NCI-H345 treated with DMSO at 0.1 percent for 48 hours (cell line): ENCODE measurements around the gene NOS1AP.

ENCODE experiments used
- DNase-seq: peaks from one replicate; lab custom pipeline; 2025; ENCODE audit not compliant: unreplicated experiment; lab: John Stamatoyannopoulos, UW

The NOS1AP gene

DNA sequence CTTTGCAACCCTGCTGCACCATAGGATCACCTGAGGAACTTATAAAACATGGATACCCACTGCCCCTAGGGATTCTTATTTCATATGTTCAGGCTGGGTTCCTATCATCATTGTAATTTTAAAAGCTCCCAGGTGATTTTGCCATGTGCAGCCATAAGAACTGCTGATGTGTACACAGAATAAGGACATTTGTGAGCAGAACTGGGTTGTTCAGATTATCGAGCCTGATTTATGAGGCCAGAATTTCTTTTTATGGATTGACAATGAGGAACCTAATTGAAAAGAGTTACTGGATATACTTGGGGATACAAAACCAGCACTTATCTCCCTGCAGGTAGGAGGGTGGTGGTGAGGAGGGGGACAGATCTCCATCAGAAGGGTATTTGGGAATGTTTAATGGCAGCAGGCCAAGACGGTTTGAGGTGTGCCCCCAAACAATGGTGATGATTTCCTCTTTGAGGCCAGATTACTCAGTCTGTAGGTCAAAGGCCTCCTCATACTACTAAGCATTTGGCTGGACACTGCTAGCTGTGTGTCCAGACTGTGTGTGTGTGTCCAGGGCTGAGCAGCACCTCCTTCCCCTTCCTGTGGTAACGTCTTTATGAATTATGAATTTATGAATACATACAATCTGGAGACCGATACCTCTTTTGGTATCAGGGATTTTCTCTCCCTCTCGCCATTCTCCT lies 18.9 kb downstream of the NOS1AP start:
- no peak for DNase-seq

DNA sequence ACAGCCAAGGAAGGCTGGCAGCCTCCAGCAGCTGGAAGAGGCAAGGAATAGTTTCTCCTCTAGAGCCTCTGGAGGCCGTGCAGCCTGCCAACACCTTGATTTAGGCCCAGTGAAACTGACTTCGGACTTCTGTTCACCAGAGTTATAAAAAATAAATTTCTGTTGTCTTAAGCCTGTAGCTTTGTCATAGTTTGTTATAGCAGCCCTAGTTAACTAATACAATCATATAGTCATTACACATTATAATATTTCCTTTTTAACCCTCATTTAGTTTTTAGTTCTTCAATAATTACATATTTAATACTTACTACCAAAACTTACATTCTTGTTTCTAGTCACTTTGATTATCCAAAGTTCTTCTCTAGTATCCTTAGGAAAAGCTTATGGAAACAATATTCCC lies 20.3 kb downstream of the NOS1AP start:
- DNase-seq = no peak

GRCh38 chr1:162090378-162090777 lies 20.9 kb downstream of the NOS1AP start:
- DNase-seq = no peak

DNA sequence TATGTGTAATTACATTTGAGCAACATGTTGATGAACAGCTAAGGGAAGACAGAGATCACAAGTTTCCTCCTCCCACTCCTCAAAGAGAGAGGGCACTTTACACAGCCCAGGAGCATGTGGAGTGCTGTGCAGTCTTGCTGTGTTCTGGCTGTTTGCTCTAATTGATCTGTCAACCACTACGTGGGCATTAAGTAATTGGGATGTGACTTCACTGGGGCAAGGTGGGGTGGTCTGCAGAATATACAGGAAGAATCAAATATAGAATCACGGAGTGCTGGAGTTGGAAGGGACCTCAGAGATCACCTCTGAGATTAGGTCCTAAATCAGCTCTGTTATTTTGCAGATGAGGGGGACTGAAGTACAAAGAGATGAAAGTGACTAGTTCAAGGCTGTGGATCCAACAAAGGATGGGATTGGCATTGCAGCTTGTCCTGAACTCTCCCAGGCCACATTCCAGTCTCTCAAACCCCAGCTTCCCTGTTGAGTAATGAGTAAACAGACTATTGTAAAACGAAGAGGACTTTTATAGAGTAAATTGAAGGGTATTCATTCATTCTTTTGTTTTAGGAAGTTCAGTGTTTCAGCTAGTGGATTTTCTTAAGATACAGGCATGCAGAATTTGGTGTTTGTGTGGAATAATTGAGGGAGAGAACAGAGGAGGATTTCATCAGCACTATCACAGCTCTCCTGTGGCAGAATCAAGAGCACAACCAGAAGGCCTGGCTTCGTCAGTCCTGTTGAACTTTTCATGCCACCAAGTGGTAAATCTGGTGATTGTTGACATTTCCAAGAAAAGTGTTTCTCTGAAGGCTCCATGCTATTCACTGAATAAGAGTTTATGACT lies 22.4 kb downstream of the NOS1AP start:
- no peak for DNase-seq

- no peak for DNase-seq
Measured at GRCh38 chr1:162093095-162093494, 23.6 kb downstream of the NOS1AP start.

DNA sequence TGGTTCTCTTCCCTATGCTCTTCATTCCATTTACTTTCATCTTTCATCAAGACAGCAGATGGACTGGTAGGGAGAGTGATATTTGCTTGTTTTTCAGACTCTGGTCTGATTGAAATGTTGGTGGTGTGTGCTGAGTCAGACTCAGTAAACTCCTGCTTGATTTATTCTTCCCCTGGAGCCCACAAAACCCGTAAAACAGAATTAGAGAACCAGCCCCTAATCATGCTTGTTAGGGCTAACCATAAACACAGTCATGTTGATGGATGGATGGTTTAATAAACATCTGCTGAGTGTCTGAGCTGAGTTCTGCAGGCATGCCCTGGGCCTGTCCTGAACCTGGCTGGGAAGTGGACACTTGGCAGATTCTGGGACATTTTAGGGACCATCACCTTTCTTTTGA lies 24.8 kb downstream of the NOS1AP start:
- no peak for DNase-seq

GRCh38 chr1:162094723-162095122 lies 25.2 kb downstream of the NOS1AP start:
- no peak for DNase-seq

GRCh38 chr1:162107911-162108310 lies 38.4 kb downstream of the NOS1AP start:
- DNase-seq = no peak

DNA sequence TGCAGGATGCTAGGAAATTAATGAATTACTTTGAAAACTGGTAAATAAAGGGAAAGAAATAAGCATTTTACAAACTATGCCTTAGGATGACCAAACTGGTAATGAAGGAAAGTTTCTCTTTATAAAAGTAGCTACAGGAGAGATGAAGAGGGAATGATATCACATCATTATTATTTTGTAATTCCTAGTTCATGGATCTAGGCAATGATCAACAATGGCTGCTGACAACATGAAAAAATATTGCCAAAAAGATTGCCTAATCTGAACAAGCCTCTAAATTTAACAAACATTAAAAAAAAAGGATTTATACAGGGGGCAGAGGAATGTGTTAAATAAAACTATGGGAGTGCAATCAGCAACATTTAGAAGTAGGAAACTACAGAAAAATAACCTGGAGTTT lies 38.9 kb downstream of the NOS1AP start:
- no peak for DNase-seq

GRCh38 chr1:162110910-162111309 lies 41.4 kb downstream of the NOS1AP start:
- no peak for DNase-seq

- no peak for DNase-seq
Measured at GRCh38 chr1:162111572-162111971, 42.1 kb downstream of the NOS1AP start.

GRCh38 chr1:162113419-162113818 lies 43.9 kb downstream of the NOS1AP start:
- DNase-seq = no peak

DNA sequence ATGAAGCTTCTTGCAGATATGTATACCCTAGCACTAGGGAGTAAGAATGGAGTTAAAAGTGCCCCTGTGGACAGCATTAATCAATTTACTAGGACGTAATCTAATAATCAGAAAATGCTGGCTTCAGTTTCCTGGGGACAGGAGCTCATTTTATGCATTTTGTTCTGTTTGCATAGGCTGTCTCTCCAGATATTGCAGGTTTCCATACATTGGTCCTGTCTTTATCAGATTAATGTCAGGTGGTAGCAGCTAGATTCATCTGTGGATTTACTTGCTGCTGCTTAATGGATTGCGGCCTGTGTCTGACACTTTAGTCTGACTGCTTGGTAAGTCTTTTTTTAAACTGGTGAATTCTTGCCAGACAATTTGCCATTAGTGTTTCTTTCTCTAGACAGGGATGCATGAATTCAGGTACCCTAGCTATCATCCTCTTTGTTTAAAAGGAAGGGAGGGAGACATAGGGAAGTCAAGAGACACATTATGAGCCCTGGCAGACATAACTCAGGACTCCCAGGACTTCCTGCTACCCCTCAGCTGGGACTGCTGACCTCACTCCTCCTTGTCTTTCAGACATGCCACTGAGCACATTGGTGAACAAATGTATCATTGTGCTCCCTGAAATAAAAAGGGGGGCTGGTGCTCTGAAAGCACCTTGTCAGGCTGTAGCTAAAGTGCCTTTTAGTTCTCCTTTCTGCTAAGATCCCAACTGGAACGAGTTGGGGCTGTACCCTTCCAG lies 47.7 kb downstream of the NOS1AP start:
- DNase-seq = no peak

DNA sequence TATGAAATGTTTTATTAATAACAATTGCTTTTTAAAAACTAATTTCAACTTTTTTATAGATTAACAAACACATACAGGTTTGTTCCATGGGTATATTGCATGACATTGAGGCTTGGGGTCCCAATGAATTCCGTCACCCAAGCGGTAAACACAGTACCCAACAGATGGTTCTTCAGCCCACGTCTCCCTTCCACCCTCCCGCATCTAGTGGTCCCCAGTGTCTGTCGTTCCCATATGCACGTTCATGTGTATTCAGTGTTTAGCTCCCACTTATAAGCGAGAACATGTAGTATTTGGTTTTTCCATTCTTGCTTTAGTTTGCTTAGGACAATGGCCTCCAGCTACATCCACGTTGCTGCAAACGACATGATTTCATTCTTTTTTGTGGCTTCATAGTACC lies 48.6 kb downstream of the NOS1AP start:
- no peak for DNase-seq

DNA sequence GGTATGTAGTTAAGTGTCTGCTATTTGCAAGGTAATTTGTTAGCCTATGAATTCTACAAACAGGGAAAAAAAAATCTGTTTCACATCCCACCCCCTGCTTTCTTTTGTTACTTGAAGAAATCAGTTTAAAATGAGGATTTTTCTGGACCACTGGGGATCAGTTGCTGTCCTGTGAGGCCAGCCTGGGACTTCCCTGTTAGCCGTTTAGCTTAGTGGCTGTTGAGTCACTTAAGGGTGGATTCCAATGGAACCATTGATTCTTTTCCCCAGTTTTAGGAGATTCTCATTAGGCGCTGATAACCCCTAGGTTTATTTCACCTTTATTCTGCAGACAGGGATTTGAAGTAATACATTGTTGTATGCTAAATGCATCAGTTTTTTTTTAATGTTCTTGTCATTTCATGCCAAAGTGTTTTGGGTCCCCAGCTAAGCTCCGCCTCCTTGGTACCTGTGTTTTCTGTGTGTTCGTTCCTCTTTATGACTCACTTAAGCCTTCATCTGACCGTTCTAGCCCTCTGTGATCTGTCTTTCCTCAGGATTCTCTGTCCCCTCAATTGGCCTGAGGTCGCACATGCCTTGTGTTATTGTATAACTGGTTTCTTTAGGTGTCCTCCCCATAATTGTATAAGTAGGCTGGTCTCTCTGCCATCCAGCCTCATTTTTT lies 59.3 kb downstream of the NOS1AP start:
- no peak for DNase-seq

DNA sequence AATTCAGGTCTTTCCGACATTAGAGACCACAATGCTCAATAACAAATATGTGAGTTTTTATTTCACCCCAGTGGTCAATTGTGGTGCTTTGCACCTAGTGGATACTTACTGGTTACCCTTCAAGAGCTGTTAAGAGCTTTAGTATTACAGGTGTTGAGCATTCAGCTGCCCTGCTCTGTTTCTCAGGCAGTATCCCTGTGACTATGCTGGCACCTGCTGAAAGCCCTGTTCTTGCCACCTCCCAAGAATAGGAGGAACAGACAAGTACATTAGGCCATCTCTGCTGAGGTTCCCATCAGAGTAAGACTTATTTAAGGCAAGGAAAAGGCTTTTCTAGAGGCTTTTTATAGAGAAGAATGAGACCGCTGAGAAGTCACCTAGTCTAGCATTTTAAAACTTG lies 60.8 kb downstream of the NOS1AP start:
- DNase-seq = no peak

GRCh38 chr1:162131400-162132321 lies 62.2 kb downstream of the NOS1AP start:
- DNase-seq = no peak

GRCh38 chr1:162133566-162133965 lies 64.1 kb downstream of the NOS1AP start:
- no peak for DNase-seq

- no peak for DNase-seq
Measured at GRCh38 chr1:162134646-162135045, 65.2 kb downstream of the NOS1AP start.

DNA sequence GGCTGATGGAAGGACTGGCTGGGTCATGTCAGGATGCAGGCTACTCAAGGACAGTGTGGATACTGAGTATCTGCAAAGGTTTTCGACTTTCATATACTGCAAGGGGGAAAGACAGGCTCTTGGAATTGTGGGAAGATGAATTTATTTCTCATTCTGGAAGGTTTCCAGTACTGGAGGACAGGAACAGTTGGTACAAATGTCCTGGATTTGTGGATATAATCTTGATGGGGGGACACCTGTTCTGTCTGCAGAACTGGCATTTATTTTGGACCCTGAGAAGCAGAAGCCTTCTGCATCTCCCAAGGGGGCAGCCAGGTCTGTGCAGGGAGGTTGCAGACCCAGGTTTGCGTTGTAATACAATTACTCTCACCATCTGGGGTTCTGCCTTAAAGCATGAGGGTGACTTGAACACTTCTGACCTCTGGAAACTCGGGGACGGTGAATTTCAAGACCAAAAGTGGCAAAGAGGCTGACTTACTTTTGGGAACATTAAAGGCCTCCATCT lies 65.8 kb downstream of the NOS1AP start:
- DNase-seq = no peak
